GM19452 (cell line): Measurements from ENCODE around the gene GUCY1B1.

Source experiments
- ATAC-seq: cut with Tn5 transposase; IDR thresholded peaks from one replicate; pipeline ENCODE4 v1.9.1; 2021; ENCODE audit not compliant: unreplicated experiment

Gene GUCY1B1

DNA sequence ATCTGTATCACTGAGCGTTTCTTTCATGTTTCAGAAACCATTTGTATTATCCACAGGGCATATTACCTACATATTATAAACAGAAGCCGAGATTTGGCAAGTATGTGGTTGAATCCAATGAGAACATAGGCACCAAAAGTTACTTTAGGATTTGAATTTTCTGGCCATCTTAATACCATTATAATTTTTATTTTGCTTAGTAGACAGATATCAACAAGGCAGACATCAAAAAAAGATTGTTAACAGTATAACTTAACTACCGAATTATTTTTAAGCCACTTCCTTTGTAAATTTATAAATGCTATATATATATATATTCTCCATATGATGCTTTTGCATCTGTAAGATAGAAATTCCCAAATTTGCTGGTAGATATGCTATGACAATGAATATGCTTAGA is 2.2 kb downstream of the GUCY1B1 start:
- no peak for ATAC-seq

DNA sequence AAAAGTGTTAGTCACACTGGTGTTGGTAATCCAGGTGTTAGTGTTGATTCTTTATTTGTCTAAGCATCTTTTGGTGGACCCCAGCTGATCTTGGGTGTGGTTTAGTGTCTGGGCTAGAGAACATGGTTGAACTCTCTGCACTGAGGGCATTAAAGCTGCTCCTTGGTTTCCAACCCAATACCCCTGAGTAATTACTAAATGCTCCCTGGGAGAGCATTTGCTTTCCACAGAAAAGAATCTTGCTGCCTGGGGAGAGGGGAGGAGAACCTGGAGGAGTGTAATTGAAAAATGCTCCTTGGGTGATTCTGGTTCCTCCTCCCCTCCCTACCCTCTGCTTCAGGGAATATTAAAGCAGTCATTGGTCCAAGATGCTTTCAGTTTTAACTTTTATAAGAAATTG is 3.1 kb downstream of the GUCY1B1 start:
- no peak for ATAC-seq

DNA sequence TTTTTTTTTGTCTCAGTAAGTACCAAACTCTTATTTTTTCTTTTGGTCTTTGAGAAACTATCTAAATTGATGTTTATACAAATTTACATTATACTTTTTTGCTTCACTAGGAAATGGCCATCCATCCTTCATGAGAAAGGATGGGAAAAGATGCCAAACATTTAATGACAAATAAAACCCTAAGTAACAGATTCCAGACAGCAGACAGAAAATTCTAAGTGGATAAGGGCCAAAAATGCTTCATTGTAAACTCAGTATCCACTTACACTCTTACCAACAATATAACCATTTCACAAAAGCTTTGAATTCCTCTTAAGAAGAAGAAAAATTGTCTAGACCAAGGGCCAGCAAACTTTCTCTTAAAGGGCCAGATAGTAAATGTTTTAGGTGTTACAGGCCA is 3.5 kb downstream of the GUCY1B1 start:
- no peak for ATAC-seq

DNA sequence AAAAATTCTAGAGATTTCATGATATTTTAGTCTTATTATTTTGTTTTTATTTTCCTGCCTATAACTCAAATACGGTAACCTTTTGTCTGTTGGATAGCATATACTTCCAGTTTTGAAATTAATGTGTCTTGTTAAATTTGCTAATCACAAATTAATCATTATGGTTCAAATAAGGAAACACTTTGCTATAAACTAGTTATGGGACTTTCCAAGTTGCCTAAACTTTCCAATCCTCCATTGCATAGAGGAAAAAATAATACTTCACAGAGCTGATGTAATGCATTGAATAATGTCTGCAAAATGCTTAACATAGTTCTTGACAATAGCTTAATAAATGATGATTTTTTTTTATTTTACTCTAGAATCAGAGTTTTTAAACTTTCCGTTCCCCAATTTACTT is 4.7 kb downstream of the GUCY1B1 start:
- no peak for ATAC-seq

GRCh38 chr4:155765149-155765548 is 6.3 kb downstream of the GUCY1B1 start:
- ATAC-seq, result no peak

DNA sequence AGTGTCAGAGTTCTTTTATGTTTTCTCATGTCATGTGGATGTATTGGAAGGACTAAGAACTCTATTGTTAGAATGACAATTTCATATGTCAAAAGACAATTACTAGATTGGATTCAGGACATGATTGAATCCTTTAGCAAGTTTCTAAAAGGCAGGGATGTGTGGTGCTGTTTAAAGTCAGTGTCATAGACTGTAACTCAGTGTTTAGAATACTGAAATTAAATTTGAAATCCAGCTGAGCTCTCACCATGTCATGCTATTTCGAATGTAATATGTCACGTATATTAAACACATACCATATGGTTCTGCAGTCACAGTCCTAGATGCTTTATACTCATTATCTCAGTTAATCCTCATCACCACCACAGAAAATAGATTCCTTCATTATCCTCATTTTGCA is 7.8 kb downstream of the GUCY1B1 start:
- ATAC-seq, result no peak

- no peak for ATAC-seq
Observed at GRCh38 chr4:155768370-155768769, 9.5 kb downstream of the GUCY1B1 start.

- ATAC-seq, result peak; percentile 61
Observed at GRCh38 chr4:155769090-155769489, 10.3 kb downstream of the GUCY1B1 start.

DNA sequence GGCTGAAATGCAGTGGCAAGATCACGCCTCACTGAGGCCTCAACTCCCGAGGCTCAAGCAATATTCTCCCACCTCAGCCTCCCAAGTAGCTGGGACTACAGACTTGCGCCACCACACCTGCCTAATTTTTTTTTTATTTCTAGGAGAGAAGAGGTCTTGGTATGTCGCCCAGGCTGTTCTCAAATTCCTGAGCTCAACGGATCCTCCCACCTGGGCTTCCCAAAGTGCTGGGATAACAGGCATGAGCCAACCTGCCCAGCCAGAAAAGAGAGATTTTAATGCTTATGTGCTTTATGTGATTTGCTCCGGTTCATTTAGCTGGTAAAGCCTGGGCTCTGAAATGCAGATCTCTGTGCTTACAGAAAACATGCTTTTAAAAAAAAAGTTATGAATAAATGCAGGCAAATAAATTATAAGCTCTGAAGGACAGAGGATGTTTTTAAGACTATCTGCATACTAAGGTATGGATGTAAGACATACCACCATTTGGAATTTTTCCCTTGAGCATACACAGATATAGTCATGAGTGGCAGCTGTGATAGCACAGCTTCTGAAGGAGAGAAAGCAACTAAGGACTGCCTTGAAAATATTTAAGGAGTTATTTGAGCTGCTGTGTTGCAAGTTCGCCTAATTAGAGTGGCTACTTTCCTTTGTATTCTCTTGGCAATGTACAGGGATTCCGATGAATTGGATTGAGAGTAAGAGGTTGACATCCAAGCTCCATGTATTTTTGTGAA is 13.8 kb downstream of the GUCY1B1 start:
- ATAC-seq, result no peak

- ATAC-seq, result no peak
Observed at GRCh38 chr4:155773196-155773800, 14.5 kb downstream of the GUCY1B1 start.

DNA sequence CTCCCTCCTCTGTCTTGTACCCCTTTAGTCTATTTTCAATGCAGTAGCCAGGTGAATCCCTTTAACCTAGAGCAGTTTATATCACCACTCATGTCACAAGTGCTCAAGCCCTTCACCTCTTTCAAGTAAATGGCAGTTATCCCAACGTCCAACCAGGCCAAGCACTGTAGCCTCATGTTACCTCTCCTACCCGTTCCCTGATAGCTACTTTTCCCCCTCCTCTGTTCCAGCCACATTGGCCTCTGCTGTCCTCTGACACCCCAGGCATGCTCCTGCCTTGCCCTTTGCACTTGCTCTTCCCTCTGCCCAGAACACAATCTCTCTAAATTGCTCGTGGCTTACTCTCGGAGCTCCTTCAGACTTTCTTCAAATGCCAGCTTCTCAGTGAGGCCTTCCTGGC is 15.2 kb downstream of the GUCY1B1 start:
- no peak for ATAC-seq

DNA sequence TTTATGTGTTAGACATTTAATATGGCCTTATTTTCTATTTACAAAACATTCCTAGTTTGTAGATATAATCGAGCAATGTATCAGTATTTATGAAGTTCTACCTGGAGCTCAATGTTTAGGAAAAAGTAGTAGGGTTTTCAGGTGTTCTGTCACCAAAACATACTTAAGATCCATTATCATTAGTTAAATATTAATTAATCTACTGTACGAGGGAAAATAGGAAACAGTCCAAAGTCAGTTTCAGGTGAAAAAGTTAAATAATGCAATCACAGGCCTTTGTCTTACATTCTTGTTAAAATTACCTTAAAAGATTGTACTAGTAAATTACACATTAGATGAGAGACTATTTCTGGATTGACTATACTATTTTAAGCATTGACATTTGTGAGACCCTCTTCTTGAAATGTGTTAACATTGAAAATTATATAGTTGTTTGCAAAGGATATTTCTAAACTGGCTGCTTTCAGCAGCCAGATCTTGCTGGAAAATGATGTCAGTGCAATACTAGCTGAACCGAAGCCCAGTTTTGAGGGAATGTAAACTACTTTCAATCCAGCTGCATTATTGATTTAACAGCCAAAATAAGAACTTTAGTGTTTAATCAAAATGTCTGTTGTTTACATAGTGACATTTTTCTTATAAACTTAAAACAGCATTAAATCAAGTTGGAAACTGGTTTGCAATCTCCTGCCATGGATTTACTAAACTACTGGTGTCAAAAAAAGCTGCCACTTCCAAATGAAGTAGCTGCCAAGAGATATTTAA is 19.3 kb downstream of the GUCY1B1 start:
- no peak for ATAC-seq

DNA sequence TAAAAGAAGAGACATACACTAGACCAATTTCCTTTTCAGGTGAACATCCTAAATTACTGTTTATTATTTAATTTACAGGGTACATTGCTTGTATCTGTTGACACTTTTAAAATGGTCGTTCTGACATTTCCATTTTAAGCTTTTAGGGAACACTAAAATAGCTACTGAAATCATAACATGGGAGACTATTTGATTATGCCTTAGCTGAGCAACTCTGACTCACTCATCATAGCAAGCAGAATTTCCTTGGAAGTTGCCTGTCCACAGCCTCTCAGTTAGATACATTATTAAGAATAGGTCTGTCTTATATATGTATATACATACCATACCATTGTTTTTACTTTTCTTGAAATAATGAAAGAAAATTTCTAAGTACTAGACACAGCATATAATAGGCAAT is 22.0 kb downstream of the GUCY1B1 start:
- ATAC-seq, result no peak

- ATAC-seq, result no peak
Observed at GRCh38 chr4:155781249-155781831, 22.5 kb downstream of the GUCY1B1 start.

- ATAC-seq, result no peak
Observed at GRCh38 chr4:155784637-155785036, 25.8 kb downstream of the GUCY1B1 start.

- ATAC-seq, result no peak
Observed at GRCh38 chr4:155785828-155786227, 27.0 kb downstream of the GUCY1B1 start.

GRCh38 chr4:155787113-155787710 is 28.4 kb downstream of the GUCY1B1 start:
- ATAC-seq, result peak; percentile 98

GRCh38 chr4:155789391-155789790 is 30.6 kb downstream of the GUCY1B1 start:
- ATAC-seq, result no peak

DNA sequence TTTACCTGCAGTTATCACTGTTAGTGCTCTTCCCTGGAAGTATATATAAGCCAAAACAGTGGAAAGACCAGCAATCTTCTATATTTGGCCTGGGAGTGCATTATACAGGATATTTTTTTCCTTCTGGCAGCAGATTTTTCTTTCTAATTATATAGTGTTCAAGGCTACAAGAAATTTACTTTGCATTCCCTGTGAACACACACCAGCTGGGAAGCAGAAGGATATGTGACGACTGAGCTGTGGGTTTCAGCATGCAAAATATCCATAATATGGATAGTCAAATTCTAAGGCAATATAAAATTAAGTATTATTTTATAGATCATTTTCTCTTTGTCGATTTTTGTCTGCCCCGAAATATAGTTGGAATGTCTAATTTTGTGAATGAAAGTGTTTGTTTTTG is 31.2 kb downstream of the GUCY1B1 start:
- no peak for ATAC-seq

- ATAC-seq, result no peak
Observed at GRCh38 chr4:155794589-155795236, 35.9 kb downstream of the GUCY1B1 start.

DNA sequence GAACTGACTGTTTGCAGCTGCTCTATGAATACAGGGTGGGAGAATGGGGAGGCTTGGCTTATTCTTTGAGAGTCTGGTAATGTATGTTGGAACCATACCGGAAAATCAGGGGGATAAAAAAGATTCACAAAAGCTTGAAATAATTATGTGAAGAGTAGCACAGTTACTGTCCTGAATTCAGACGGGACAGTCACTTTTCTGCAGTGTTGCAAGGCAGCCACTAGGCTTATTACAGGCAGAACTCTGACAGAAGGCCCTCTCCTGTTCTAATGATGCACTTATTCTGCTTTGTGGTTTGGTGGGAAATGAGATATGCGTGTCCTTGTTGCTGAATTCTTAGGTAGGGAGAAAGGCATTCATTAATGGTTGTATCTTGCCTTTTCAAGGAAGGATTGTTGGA is 37.2 kb downstream of the GUCY1B1 start:
- peak; percentile 83 for ATAC-seq
